PC-3 (cell line): ENCODE measurements around the gene HMGXB4.

Source experiments
- EZH2 ChIP-seq: fragments of 300-600 bp; sonication (generic); IDR thresholded peaks from one replicate; pipeline ENCODE4 v1.6.1; 2017; ENCODE audit warnings: antibody characterized with exemption, mild to moderate bottlenecking, low read length; ENCODE audit not compliant: unreplicated experiment
- TF ChIP-seq, protein P1 (sequence below): fragments of 300-600 bp; sonication (generic); conservative IDR thresholded peaks from 2 replicates; pipeline ENCODE4 v1.5.1; 2017; ENCODE audit warnings: antibody characterized with exemption, low read depth, mild to moderate bottlenecking, low read length

DNA sequence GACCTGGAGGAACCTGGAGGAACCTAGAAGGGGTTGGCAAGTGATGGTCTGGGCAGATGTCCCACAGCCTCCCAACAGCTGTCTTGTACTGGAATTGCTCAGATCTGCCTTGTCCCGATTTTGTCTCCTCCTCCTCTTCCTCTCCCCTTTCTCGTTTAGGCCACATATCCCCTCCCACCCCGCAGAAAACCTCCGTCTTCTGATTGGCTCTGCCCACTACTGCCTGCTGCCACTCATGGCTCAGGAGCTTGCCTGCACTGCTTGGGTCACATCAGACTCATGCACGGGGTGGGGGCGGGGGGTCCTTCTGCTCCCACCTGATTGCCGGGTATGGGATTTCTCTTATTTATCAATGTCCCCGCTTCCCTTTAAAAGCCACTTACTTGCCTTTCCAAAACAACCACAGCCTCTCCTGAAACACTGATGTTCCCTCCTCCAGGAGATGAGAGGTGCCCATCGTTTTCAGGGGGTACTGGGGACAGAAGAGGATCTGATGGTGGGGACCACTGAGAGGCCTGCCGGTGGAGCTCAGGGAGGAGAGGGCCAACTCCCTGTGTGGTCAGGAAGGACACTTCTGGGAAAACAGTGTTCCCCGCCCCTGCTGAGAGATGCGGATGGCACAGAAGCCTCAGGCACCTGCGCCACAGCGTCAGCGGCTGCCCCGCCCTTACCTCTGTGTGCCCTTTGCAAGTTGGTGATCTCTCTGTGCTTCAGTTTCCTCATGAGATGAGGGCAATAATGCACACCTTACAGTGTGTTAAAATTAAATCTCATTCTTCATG lies 57.1 kb downstream of the HMGXB4 start:
- TF ChIP-seq, protein P1, sequence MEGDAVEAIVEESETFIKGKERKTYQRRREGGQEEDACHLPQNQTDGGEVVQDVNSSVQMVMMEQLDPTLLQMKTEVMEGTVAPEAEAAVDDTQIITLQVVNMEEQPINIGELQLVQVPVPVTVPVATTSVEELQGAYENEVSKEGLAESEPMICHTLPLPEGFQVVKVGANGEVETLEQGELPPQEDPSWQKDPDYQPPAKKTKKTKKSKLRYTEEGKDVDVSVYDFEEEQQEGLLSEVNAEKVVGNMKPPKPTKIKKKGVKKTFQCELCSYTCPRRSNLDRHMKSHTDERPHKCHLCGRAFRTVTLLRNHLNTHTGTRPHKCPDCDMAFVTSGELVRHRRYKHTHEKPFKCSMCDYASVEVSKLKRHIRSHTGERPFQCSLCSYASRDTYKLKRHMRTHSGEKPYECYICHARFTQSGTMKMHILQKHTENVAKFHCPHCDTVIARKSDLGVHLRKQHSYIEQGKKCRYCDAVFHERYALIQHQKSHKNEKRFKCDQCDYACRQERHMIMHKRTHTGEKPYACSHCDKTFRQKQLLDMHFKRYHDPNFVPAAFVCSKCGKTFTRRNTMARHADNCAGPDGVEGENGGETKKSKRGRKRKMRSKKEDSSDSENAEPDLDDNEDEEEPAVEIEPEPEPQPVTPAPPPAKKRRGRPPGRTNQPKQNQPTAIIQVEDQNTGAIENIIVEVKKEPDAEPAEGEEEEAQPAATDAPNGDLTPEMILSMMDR, result no peak
- no peak for TF ChIP-seq EZH2
